Measurements from ENCODE around the gene GSTT2B. TPM values are rescaled to one million over a fixed set of nuclear protein-coding genes. Genes with fewer than 3 reads are reported as not detected.
"Not testable (repeated sequence)": the region's sequence is repeated elsewhere in the genome, so short reads cannot be mapped to it uniquely, and the experiment has no call there.

Gene GSTT2B, protein sequence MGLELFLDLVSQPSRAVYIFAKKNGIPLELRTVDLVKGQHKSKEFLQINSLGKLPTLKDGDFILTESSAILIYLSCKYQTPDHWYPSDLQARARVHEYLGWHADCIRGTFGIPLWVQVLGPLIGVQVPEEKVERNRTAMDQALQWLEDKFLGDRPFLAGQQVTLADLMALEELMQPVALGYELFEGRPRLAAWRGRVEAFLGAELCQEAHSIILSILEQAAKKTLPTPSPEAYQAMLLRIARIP
- total RNA-seq: 9.8 TPM
- long read RNA-seq, partial matches to known transcripts: 1 of 5 reads
- long read RNA-seq, other reads (novel, unspliced or antisense): 0 of 5 reads

- H3K36me3 ChIP-seq; intact Hi-C loops (cut with DNase I); H3K27me3 ChIP-seq; H3K27ac ChIP-seq; H3K4me3 ChIP-seq; H3K4me1 ChIP-seq; DNase-seq; H3K9me3 ChIP-seq: not testable (repeated sequence)
- ATAC-seq: peak; percentile 94
Measured at GRCh38 chr22:23961084-23961771, at the start of gene GSTT2B. Gene GSTT2B, minus strand, starts transcription at chr22:23961195. Its CDS starts 64 bp downstream, at chr22:23961131.

DNA sequence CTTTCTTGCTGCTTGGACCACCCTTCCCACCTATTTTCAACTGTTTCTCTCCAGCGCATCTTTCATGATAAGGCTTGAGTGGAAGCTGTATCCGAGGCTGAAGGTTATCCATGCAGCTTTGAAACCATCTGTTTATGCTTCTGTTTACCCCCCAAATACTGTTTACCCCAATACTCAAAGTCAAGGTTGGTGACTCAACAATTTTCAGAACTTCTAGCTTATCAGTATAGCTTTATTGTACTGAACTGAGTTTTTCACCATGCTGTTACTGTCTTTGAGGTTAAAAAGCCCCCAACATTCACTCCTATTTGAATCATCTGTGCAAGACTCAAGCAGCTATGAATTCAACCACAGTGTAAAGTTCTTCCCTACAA is 49.0 kb upstream of the GSTT2B start:
- Histone ChIP-seq H3K9me3 (no peaks in the 10 kb centered on the region), H3K4me3 (no peak overlapping the region), H3K27me3 (no peaks in the 10 kb centered on the region), H3K36me3 (no peaks in the 10 kb centered on the region), H3K27ac (no peak overlapping the region), H3K4me1 (peaks cover 15% of the 10 kb centered on the region)
- TF ChIP-seq, protein P1, sequence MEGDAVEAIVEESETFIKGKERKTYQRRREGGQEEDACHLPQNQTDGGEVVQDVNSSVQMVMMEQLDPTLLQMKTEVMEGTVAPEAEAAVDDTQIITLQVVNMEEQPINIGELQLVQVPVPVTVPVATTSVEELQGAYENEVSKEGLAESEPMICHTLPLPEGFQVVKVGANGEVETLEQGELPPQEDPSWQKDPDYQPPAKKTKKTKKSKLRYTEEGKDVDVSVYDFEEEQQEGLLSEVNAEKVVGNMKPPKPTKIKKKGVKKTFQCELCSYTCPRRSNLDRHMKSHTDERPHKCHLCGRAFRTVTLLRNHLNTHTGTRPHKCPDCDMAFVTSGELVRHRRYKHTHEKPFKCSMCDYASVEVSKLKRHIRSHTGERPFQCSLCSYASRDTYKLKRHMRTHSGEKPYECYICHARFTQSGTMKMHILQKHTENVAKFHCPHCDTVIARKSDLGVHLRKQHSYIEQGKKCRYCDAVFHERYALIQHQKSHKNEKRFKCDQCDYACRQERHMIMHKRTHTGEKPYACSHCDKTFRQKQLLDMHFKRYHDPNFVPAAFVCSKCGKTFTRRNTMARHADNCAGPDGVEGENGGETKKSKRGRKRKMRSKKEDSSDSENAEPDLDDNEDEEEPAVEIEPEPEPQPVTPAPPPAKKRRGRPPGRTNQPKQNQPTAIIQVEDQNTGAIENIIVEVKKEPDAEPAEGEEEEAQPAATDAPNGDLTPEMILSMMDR (IDR thresholded peaks at IDR 0.05): no peak
- no peak for DNase-seq
- no peak for ATAC-seq
- intact Hi-C loops (cut with DNase I): no loop called here

- TF ChIP-seq, protein P1 (IDR thresholded peaks at IDR 0.05): no peak
- no peak overlapping the region for H3K4me3 ChIP-seq
- H3K9me3 ChIP-seq: no peaks in the 10 kb centered on the region
- no peaks in the 10 kb centered on the region for H3K36me3 ChIP-seq
- peaks cover 15% of the 10 kb centered on the region for H3K4me1 ChIP-seq
- DNase-seq: no peak
- intact Hi-C loops (cut with DNase I): no loop called here
- H3K27me3 ChIP-seq: no peaks in the 10 kb centered on the region
- H3K27ac ChIP-seq: no peak overlapping the region
- no peak for ATAC-seq
Measured at GRCh38 chr22:24009227-24010017, 48.4 kb upstream of the GSTT2B start.

GRCh38 chr22:24008381-24009226 is 47.6 kb upstream of the GSTT2B start:
- H3K27ac ChIP-seq: no peak overlapping the region
- H3K9me3 ChIP-seq: no peaks in the 10 kb centered on the region
- intact Hi-C loops (cut with DNase I): no loop called here
- no peaks in the 10 kb centered on the region for H3K27me3 ChIP-seq
- H3K4me3 ChIP-seq: no peak overlapping the region
- peaks cover 15% of the 10 kb centered on the region for H3K4me1 ChIP-seq
- no peak for DNase-seq
- no peak for ATAC-seq
- TF ChIP-seq, protein P1 (IDR thresholded peaks at IDR 0.05): no peak
- no peaks in the 10 kb centered on the region for H3K36me3 ChIP-seq

DNA sequence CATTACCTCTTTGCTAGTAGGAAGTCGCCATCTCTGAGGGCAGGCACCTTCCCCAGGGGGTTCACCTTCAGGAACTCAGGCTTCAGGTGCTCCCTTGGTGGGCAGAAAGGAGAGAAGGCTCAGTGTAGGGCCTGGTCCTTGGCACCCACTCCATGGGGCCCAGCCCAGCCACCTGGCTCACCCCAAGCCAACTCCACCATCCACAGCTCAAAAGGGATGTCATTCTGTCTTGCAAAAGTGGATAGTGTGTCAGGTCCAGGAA is 47.0 kb upstream of the GSTT2B start:
- Histone ChIP-seq H3K27me3 (no peaks in the 10 kb centered on the region), H3K36me3 (no peaks in the 10 kb centered on the region), H3K4me1 (peaks cover 13% of the 10 kb centered on the region), H3K9me3 (no peaks in the 10 kb centered on the region), H3K4me3 (no peak overlapping the region), H3K27ac (no peak overlapping the region)
- intact Hi-C loops (cut with DNase I): no loop called here
- ATAC-seq: no peak
- TF ChIP-seq, protein P1 (IDR thresholded peaks at IDR 0.05): no peak
- no peak for DNase-seq
